HCT116 (cell line): ENCODE measurements around the gene CES5A. TPM values are rescaled to one million over a fixed set of nuclear protein-coding genes. Genes with fewer than 3 reads are reported as not detected.
"Not testable (repeated sequence)": the region's sequence is repeated elsewhere in the genome, so short reads cannot be mapped to it uniquely, and the experiment has no call there.

Experiments used
- ATAC-seq: fragments of 200-7000 bp; cut with Tn5 transposase; 2 replicates; pipeline ENCODE4 v1.9.1; 2020; ENCODE audit warnings: mild to moderate bottlenecking, moderate library complexity
- BruUV-seq: library from RNA; stranded (reverse); fragments of 400-500 nt; replicated peaks from 2 replicates; lab custom pipeline; 2021; lab: Mats Ljungman, UMichigan
- CTCF ChIA-PET: fragments of 300-600 bp; sonication (Branson Sonifier 250); formaldehyde crosslinking; loops from one replicate; lab custom pipeline; 2021; ENCODE audit warnings: antibody characterized with exemption; lab: Charles Lee
- POLR2A ChIA-PET: fragments of 300-600, 350-600 bp; sonication (Branson Sonifier 250); formaldehyde crosslinking; loops from one replicate; lab custom pipeline; 2021; ENCODE audit warnings: antibody characterized with exemption; lab: Charles Lee
- RAD21 ChIA-PET, 2 experiments: fragments of 300-600 bp; sonication (Branson Sonifier 250); formaldehyde crosslinking; loops; one replicate each; lab custom pipeline; 2023; ENCODE audit warnings: low total read pairs in 2 of 2; ENCODE audit not compliant: uncharacterized antibody in 2 of 2, unreplicated experiment in 2 of 2, low non-redundant PET in 1 of 2; lab: Charles Lee
- DNase-seq: peaks from one replicate; pipeline ENCODE4 v3.0.0-alpha.2; 2010; ENCODE audit warnings: low read depth, low spot score
- H2AFZ ChIP-seq: fragments of 200-600 bp; shearing (Covaris generic), sonication (generic); 2 replicates; pipeline ENCODE4 v1.6.1; 2017; ENCODE audit warnings: low read depth, mixed run types, mixed read lengths, antibody characterized with exemption, low read length; ENCODE audit not compliant: poor library complexity, severe bottlenecking
- H3K27ac ChIP-seq: 2 replicates; pipeline ENCODE4 v1.5.1; 2012; ENCODE audit warnings: low read depth, low read length
- H3K27me3 ChIP-seq: fragments of 200-600 bp; sonication (generic); 2 replicates; pipeline ENCODE4 v1.6.1; 2016; ENCODE audit warnings: mixed run types, low read length, mixed read lengths; ENCODE audit not compliant: insufficient read depth
- H3K36me3 ChIP-seq, 2 experiments: fragments of 200-500 bp in 1 of 2; fragments of 200-600 bp in 1 of 2; sonication (Bioruptor generic) in 1 of 2; sonication (generic) in 1 of 2; 2 replicates each; pipeline versions ENCODE4 v1.5.1 to v1.6.1; 2014 to 2016; ENCODE audit warnings: low read length in 2 of 2, inconsistent platforms in 1 of 2, mixed read lengths in 1 of 2, mixed run types in 1 of 2; ENCODE audit not compliant: insufficient read depth in 2 of 2, control insufficient read depth in 1 of 2
- H3K4me1 ChIP-seq, 2 experiments: fragments of 200-600 bp in 1 of 2; sonication (generic) in 1 of 2; 2 replicates each; pipeline versions ENCODE4 v1.5.1 to v1.6.1; 2012 to 2017; ENCODE audit warnings: low read length in 2 of 2, inconsistent platforms in 1 of 2, mild to moderate bottlenecking in 1 of 2, mixed read lengths in 1 of 2, mixed run types in 1 of 2, moderate library complexity in 1 of 2; ENCODE audit not compliant: insufficient read depth in 2 of 2, control insufficient read depth in 1 of 2
- H3K4me2 ChIP-seq: fragments of 200-600 bp; sonication (generic); 2 replicates; pipeline ENCODE4 v1.6.1; 2017; ENCODE audit warnings: mixed run types, low read length, mixed read lengths
- H3K4me3 ChIP-seq, 2 experiments: fragments of 200-600 bp in 1 of 2; sonication (generic) in 1 of 2; replicated peaks in 1 of 2; 2 replicates each; pipeline ENCODE4 v1.5.1; 2011 to 2016; ENCODE audit warnings: low read length in 2 of 2, control low read depth in 1 of 2, low read depth in 1 of 2, mild to moderate bottlenecking in 1 of 2, mixed read lengths in 1 of 2, mixed run types in 1 of 2
- H3K79me2 ChIP-seq: fragments of 200-600 bp; sonication (generic); 2 replicates; pipeline ENCODE4 v1.6.1; 2017; ENCODE audit warnings: mild to moderate bottlenecking, mixed run types, low read length, moderate library complexity, mixed read lengths; ENCODE audit not compliant: insufficient read depth
- H3K9ac ChIP-seq: fragments of 200-600 bp; sonication (generic); 2 replicates; pipeline ENCODE4 v1.6.1; 2016; ENCODE audit warnings: low read length, mixed read lengths
- H3K9me2 ChIP-seq: fragments of 200-600 bp; sonication (generic), shearing (Covaris generic); 2 replicates; pipeline ENCODE4 v1.6.1; 2017; ENCODE audit warnings: mixed run types, mild to moderate bottlenecking, moderate library complexity; ENCODE audit not compliant: insufficient read depth
- H3K9me3 ChIP-seq, 2 experiments: fragments of 200-500 bp in 1 of 2; fragments of 200-600 bp in 1 of 2; sonication (Bioruptor generic) in 1 of 2; sonication (generic) in 1 of 2; 2 replicates each; pipeline ENCODE4 v1.6.1; 2014 to 2017; ENCODE audit warnings: low read length in 2 of 2, mixed read lengths in 2 of 2, inconsistent platforms in 1 of 2, low read depth in 1 of 2, mild to moderate bottlenecking in 1 of 2, mixed run types in 1 of 2, moderate library complexity in 1 of 2; ENCODE audit not compliant: control insufficient read depth in 1 of 2, insufficient read depth in 1 of 2
- H4K20me1 ChIP-seq: fragments of 200-600 bp; sonication (generic), shearing (Covaris generic); 2 replicates; pipeline ENCODE4 v1.6.1; 2017; ENCODE audit warnings: mixed run types, mild to moderate bottlenecking, moderate library complexity; ENCODE audit not compliant: insufficient read depth
- CEBPB ChIP-seq: IDR thresholded peaks from 2 replicates; pipeline ENCODE4 v1.6.1; 2012; ENCODE audit warnings: low read depth
- ELF1 ChIP-seq: IDR thresholded peaks from 2 replicates; pipeline ENCODE4 v1.6.1; 2012; ENCODE audit warnings: low read depth, borderline replicate concordance
- EZH2 ChIP-seq: fragments of 200-600 bp; sonication (generic); IDR thresholded peaks from 2 replicates; pipeline ENCODE4 v1.6.1; 2017; ENCODE audit warnings: antibody characterized with exemption, mixed run types
- EZH2phosphoT487 ChIP-seq: fragments of 200-600 bp; IDR thresholded peaks from 2 replicates; pipeline ENCODE4 v1.6.1; 2018; ENCODE audit warnings: antibody characterized with exemption, borderline replicate concordance
- POLR2A ChIP-seq: IDR thresholded peaks from 2 replicates; pipeline ENCODE4 v1.7.0; 2011; ENCODE audit warnings: borderline replicate concordance; ENCODE audit not compliant: insufficient read depth, insufficient read length; ENCODE audit errors: extremely low read depth
- RAD21 ChIP-seq: IDR thresholded peaks from 2 replicates; pipeline ENCODE4 v1.6.1; 2012; ENCODE audit warnings: low read depth, mild to moderate bottlenecking
- SIN3A ChIP-seq: IDR thresholded peaks from 2 replicates; pipeline ENCODE4 v1.6.1; 2012; ENCODE audit warnings: low read depth
- SRF ChIP-seq: IDR thresholded peaks from 2 replicates; pipeline ENCODE4 v1.6.1; 2012; ENCODE audit warnings: low read depth
- YY1 ChIP-seq: IDR thresholded peaks from 2 replicates; pipeline ENCODE4 v1.6.1; 2011; ENCODE audit warnings: low read length, low read depth, moderate library complexity, mild to moderate bottlenecking; ENCODE audit not compliant: insufficient replicate concordance; ENCODE audit errors: extremely low read depth
- intact Hi-C: fragments of 100-400 bp; cut with micrococcal nuclease; formaldehyde crosslinking; loops from 2 replicates; pipeline ENCODE4 v1.10.0; 2022
- total RNA-seq: library from RNA; stranded (reverse); gene quantifications from one replicate; pipeline ENCODE4 v1.2.1, GENCODE V29; 2021; ENCODE audit not compliant: unreplicated experiment
- TF ChIP-seq, protein P1 (sequence below): IDR thresholded peaks from 2 replicates; pipeline ENCODE4 v1.6.1; 2012; ENCODE audit warnings: low read depth
- TF ChIP-seq, protein P2 (sequence below): IDR thresholded peaks from 2 replicates; pipeline ENCODE4 v1.6.1; 2012
- TF ChIP-seq, protein P3 (sequence below): IDR thresholded peaks from 2 replicates; pipeline ENCODE4 v1.6.1; 2012

The CES5A gene
- total RNA-seq, 1 experiment from 2014 or later, result not detected

DNA sequence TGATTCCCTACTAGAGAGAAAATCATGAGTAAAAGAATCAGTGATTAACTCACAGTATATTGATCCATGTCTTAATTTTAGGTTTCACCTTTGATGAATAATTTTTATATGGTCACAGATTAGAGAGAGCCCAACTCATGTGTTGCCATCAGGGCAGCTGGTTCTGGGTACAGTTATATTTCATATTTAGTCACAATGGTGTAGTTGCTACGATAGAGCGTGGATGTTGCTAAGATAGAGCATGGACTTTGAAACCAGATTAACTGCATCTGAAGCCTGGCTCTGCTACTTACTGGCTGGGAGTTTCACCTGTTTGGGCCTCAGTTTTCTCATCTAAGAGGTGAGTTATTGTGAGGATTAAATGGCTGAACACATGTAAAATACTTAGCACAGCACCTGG lies 61.0 kb downstream of the CES5A start:
- H3K9ac ChIP-seq, POLR2A ChIA-PET, H3K27ac ChIP-seq, BruUV-seq, H3K9me2 ChIP-seq, H3K4me2 ChIP-seq, DNase-seq, ATAC-seq, H2AFZ ChIP-seq, H4K20me1 ChIP-seq, H3K9me3 ChIP-seq, CTCF ChIA-PET, intact Hi-C loops, H3K79me2 ChIP-seq, RAD21 ChIA-PET, H3K4me3 ChIP-seq, H3K4me1 ChIP-seq, H3K36me3 ChIP-seq: not testable (repeated sequence)
- peaks cover 70% of the 10 kb centered on the region for H3K27me3 ChIP-seq

DNA sequence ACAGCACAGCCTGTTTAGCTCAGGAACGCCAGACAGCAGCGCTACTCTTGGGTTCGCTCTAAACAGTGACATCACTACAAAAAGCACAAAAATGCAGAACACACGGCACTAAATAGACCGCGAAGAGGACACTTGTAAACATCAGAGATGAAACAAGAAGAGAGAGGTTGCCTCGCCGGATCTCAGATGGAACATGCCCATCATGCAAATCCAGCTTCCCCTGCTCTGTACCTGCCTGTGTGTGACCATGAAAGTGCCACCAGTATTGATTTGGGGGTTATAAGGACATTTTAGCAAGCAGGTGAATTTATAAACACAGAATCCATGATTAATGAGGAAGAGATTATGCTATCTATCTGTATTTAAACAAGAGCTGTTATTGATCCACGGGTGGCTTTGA lies 61.4 kb downstream of the CES5A start:
- RAD21 ChIA-PET, H3K9ac ChIP-seq, H3K79me2 ChIP-seq, H3K4me3 ChIP-seq, H3K4me1 ChIP-seq, intact Hi-C loops, H3K4me2 ChIP-seq, H4K20me1 ChIP-seq, BruUV-seq, POLR2A ChIA-PET, H3K9me3 ChIP-seq, H3K27ac ChIP-seq, H2AFZ ChIP-seq, H3K36me3 ChIP-seq, ATAC-seq, H3K9me2 ChIP-seq, DNase-seq, CTCF ChIA-PET: not testable (repeated sequence)
- H3K27me3 ChIP-seq, result peaks cover 69% of the 10 kb centered on the region

DNA sequence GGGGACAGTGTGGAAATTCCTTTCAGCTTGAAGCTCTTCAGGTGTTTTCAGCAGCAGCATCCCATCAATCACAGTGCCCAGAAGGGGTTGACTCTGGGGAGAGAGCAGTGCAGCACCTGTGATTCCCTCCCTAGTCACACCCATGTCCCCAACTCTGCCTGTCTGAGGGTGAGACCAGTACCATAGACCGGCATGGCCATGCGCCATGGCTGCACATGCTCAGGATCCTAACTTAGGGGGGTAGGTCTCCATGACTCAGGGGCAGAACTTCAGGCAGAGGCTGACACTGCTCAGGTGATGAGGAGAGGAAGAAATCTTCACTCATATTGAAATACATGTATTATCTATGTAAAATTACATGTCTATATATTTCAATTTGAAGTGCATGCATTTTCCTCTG lies 62.2 kb downstream of the CES5A start:
- BruUV-seq, result no TSS peak
- DNase-seq, result no peak
- TF ChIP-seq, protein P1, sequence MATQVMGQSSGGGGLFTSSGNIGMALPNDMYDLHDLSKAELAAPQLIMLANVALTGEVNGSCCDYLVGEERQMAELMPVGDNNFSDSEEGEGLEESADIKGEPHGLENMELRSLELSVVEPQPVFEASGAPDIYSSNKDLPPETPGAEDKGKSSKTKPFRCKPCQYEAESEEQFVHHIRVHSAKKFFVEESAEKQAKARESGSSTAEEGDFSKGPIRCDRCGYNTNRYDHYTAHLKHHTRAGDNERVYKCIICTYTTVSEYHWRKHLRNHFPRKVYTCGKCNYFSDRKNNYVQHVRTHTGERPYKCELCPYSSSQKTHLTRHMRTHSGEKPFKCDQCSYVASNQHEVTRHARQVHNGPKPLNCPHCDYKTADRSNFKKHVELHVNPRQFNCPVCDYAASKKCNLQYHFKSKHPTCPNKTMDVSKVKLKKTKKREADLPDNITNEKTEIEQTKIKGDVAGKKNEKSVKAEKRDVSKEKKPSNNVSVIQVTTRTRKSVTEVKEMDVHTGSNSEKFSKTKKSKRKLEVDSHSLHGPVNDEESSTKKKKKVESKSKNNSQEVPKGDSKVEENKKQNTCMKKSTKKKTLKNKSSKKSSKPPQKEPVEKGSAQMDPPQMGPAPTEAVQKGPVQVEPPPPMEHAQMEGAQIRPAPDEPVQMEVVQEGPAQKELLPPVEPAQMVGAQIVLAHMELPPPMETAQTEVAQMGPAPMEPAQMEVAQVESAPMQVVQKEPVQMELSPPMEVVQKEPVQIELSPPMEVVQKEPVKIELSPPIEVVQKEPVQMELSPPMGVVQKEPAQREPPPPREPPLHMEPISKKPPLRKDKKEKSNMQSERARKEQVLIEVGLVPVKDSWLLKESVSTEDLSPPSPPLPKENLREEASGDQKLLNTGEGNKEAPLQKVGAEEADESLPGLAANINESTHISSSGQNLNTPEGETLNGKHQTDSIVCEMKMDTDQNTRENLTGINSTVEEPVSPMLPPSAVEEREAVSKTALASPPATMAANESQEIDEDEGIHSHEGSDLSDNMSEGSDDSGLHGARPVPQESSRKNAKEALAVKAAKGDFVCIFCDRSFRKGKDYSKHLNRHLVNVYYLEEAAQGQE, result no peak
- TF ChIP-seq, protein P2, sequence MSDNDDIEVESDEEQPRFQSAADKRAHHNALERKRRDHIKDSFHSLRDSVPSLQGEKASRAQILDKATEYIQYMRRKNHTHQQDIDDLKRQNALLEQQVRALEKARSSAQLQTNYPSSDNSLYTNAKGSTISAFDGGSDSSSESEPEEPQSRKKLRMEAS, result no peak
- TF ChIP-seq EZH2phosphoT487, result no peak
- TF ChIP-seq YY1, result no peak
- TF ChIP-seq ELF1, result no peak
- no peak for TF ChIP-seq SRF
- no peak for TF ChIP-seq RAD21
- TF ChIP-seq, protein P3, sequence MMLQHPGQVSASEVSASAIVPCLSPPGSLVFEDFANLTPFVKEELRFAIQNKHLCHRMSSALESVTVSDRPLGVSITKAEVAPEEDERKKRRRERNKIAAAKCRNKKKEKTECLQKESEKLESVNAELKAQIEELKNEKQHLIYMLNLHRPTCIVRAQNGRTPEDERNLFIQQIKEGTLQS, result no peak
- no peak for TF ChIP-seq EZH2
- no peak for TF ChIP-seq SIN3A
- TF ChIP-seq POLR2A, result no peak
- no peak for TF ChIP-seq CEBPB

More for the DNA sequence above, 62.2 kb downstream of the CES5A start:
- no peak overlapping the region for H3K9ac ChIP-seq
- H3K4me3 ChIP-seq, result no peak overlapping the region
- no peaks in the 10 kb centered on the region for H3K36me3 ChIP-seq
- ChIA-PET RAD21 (no interaction called here), POLR2A (no interaction called here), CTCF (no interaction called here)
- H3K27me3 ChIP-seq, result peaks cover 66% of the 10 kb centered on the region
- H3K9me2 ChIP-seq, result no peaks in the 10 kb centered on the region
- H2AFZ ChIP-seq, result no peak overlapping the region
- intact Hi-C loops, result no loop called here
- ATAC-seq, result no peak
- H3K79me2 ChIP-seq, result no peaks in the 10 kb centered on the region
- no peak overlapping the region for H3K27ac ChIP-seq
- H3K4me1 ChIP-seq, result no peaks in the 10 kb centered on the region
- no peaks in the 10 kb centered on the region for H4K20me1 ChIP-seq
- H3K9me3 ChIP-seq, result no peaks in the 10 kb centered on the region
- no peak overlapping the region for H3K4me2 ChIP-seq
